HS-27A (cell line): ENCODE measurements around the gene INSYN2B.
A peak's percentile ranks its signal among the peaks of the same experiment; 100 is the strongest.
"Not testable (repeated sequence)": the region's sequence is repeated elsewhere in the genome, so short reads cannot be mapped to it uniquely, and the experiment has no call there.

Experiments used
- DNase-seq: peaks from one replicate; pipeline ENCODE4 v3.0.0-alpha.2; 2012; ENCODE audit warnings: low read depth, missing footprints

INSYN2B gene

GRCh38 chr5:169971780-169972179, 8.5 kb downstream of the INSYN2B start:
- DNase-seq: no peak

- peak; percentile 67 for DNase-seq
Observed at GRCh38 chr5:169970911-169971765, 9.2 kb downstream of the INSYN2B start.

- no peak for DNase-seq
Observed at GRCh38 chr5:169970339-169970738, 10.0 kb downstream of the INSYN2B start.

GRCh38 chr5:169964246-169964645, 16.0 kb downstream of the INSYN2B start:
- DNase-seq: no peak

- no peak for DNase-seq
Observed at GRCh38 chr5:169960659-169961058, 19.6 kb downstream of the INSYN2B start.

- no peak for DNase-seq
Observed at GRCh38 chr5:169958278-169958677, 22.0 kb downstream of the INSYN2B start.

GRCh38 chr5:169956756-169957155, 23.5 kb downstream of the INSYN2B start:
- DNase-seq: no peak

- no peak for DNase-seq
Observed at GRCh38 chr5:169956126-169956525, 24.2 kb downstream of the INSYN2B start.

- DNase-seq: no peak
Observed at GRCh38 chr5:169954786-169955185, 25.5 kb downstream of the INSYN2B start.

GRCh38 chr5:169953196-169953595, 27.1 kb downstream of the INSYN2B start:
- not testable (repeated sequence) for DNase-seq

- no peak for DNase-seq
Observed at GRCh38 chr5:169950333-169950732, 30.0 kb downstream of the INSYN2B start.

- DNase-seq: no peak
Observed at GRCh38 chr5:169946743-169947295, 33.5 kb downstream of the INSYN2B start.

- no peak for DNase-seq
Observed at GRCh38 chr5:169945831-169946261, 34.4 kb downstream of the INSYN2B start.

- DNase-seq: no peak
Observed at GRCh38 chr5:169944922-169945680, 35.2 kb downstream of the INSYN2B start.

- no peak for DNase-seq
Observed at GRCh38 chr5:169944115-169944514, 36.2 kb downstream of the INSYN2B start.

GRCh38 chr5:169943026-169943425, 37.3 kb downstream of the INSYN2B start:
- DNase-seq: no peak

GRCh38 chr5:169942181-169942580, 38.1 kb downstream of the INSYN2B start:
- no peak for DNase-seq

GRCh38 chr5:169941542-169941941, 38.8 kb downstream of the INSYN2B start:
- DNase-seq: no peak

GRCh38 chr5:169939731-169940130, 40.6 kb downstream of the INSYN2B start:
- no peak for DNase-seq

GRCh38 chr5:169938439-169938838, 41.9 kb downstream of the INSYN2B start:
- no peak for DNase-seq

- DNase-seq: no peak
Observed at GRCh38 chr5:169935762-169936161, 44.5 kb downstream of the INSYN2B start.

- no peak for DNase-seq
Observed at GRCh38 chr5:169934990-169935389, 45.3 kb downstream of the INSYN2B start.

GRCh38 chr5:169933616-169934015, 46.7 kb downstream of the INSYN2B start:
- no peak for DNase-seq
